Activated naive CD4-positive, alpha-beta T cell treated with Interleukin-2 at 50 U/mL for 16 hours (primary cell): ENCODE results near the gene ACSL5.
"Not testable (repeated sequence)": the region's sequence is repeated elsewhere in the genome, so short reads cannot be mapped to it uniquely, and the experiment has no call there.

Experiments used
- DNase-seq: peaks from one replicate; pipeline ENCODE4 v3.0.0-alpha.2; 2020

The ACSL5 gene

DNA sequence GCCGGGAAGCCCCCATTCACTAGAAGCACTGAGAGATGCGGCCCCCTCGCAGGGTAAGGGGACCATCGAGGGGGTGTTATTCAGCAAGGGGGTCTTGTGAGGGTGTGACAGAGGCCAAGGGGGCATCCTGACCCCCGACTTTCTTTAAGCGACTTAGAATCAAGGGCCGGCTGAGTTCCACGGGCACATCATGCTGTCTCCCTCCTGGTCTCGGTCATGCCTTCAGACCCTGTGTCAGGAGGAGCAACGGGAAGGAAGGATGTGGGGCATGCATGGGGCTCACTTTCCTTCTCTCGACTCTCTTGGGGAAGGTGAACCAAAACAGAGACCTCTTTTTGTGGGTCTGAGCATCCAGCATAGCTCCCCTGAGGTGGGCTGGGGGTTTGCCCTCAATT, 2.5 kb downstream of the ACSL5 start:
- no peak for DNase-seq

DNA sequence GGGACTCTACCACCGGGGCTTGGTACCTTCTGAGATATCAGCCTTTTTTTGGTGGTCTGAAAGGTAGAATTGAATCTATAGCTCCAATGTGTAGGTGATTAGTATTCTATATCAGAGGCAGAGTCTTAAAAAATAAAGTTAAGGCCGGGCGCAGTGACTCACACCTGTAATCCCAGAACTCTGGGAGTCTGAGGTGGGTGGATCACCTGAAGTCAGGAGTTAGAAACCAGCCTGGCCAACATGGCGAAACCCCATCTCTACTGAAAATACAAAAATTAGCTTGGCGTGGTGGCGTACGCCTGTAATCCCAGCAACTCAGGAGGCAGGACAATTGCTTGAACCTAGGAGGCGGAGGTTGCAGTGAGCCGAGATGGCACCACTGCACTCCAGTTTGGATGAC, 3.2 kb downstream of the ACSL5 start:
- DNase-seq: not testable (repeated sequence)

GRCh38 chr10:112379635-112380296, 5.8 kb downstream of the ACSL5 start:
- no peak for DNase-seq

DNA sequence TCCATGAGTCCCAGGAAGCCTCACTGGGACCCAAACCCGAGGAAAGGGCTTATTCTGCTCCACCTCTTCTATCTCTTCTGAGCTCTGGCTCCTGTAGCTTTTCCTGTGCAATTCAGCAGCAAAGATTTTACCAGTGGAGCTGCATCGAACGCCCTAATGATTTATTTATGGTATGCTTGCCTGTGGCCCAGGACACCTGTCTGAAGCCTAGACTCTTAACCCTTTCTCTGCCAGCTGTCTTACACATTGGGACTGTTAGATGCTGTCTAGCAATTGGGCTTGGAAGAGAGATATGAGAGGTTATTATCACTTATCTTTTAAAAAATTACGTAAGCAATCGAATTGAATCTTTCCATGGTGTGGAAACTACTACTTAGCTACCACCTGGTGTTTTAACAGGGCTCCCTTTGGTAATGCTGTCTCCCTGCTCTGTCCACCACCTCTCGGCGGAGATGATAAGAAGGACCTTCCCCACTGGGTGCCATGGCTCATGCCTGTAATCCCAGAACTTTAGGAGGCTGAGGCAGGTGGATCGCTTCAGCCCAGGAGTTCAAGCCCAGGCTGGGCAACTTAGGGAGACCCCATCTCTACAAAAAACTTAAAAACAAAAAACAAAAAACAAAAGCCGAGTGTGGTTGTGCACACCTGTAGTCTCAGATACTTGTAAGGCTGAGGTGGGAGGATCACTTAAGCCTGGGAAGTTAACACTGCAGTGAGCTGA, 8.8 kb downstream of the ACSL5 start:
- DNase-seq: no peak

DNA sequence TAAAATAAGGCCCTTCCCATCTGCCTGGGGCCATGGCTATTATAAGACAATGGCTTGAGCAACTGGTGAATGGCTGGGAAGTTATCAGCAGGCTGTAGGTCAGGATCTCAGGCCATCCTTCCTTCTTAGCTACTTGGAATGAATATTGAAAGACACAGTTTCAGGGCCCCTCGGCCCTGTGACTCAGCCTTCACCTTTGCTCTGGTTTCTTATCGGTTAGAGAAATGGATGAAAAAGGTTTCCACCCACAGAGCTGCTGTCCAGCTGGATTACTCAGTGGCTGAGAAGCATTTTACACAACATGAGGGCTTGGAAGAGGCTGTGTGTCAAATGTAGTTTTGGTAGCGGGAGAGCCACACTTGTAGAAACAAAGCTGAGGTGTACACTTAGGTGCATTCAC, 9.4 kb downstream of the ACSL5 start:
- DNase-seq: peak; percentile 18

DNA sequence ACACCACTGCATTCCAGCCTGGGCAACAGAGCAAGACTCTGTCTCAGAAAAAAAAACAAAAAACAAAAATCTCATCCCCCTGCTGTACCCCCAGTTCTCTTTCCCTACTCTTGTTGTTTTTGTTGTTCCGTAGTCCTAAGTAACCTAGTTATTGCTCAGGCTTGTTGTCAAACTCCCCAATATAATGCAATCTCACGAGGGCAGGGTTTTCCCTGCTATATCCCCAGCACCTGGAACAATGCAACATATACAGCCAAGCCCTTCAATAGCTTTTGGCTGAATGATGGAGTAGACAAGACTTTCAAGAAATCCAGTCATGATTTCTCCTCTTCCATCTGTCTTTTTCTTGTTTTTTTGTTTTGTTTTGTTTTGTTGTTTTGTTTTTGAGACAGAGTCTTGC, 10.2 kb downstream of the ACSL5 start:
- DNase-seq: no peak

DNA sequence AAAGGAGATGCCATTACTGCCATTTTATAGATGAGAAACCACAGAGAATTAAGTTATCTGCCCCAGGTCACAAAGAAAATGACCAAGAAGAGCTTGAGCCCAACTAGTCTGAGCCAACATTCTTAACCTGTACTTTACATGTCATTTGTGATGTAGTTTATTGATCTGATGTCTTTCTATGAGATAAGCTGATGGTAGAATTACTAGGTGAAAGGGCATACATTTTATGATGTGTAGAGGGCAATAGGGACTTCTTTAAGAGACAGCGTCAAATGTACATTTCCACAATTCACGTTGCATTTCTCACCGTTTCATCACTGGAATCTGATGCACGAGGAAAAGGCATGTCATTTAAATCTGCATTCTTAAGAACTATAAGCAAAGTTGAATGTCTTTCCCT, 11.3 kb downstream of the ACSL5 start:
- DNase-seq: no peak

DNA sequence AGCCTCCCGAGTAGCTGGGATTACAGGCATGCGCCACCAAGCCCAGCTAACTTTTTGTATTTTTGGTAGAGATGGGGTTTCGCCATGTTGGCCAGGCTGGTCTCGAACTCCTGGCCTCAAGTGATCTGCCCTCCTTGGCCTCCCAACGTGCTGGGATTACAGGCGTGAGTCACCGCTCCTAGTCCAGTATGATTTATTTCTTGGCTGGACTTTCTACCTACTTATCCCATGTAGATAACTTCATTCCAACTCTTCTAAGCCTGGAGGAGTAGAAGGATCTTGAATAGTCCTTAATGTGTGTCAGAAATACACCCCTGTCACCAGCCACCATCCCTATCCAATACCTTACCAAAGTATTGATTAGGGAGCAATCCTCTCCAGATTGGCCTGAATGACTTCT, 14.1 kb downstream of the ACSL5 start:
- DNase-seq: not testable (repeated sequence)

DNA sequence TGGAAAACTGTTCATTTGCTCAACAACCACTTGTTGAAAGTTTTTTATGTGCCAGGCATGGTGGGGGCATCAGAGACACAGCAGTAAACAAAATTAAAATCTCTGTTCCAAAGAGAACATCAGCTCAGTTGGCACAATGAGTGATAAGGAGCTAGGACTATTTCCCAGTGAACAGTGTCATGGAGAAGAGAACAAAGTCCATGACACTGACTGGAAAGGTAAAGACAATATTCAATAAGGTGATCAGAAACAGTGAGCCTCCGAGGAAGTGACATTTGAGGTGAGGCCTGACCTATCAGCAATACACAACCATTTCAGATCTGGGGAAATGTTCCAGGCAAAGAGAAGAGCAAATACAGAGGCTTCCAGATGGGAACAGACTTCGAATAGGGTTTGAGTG, 14.6 kb downstream of the ACSL5 start:
- DNase-seq: no peak

- DNase-seq: peak; percentile 66
These were observed 15.4 kb downstream of the ACSL5 start for GRCh38 chr10:112389271-112389822.

- no peak for DNase-seq
These were observed 16.3 kb downstream of the ACSL5 start for GRCh38 chr10:112390125-112390703.

DNA sequence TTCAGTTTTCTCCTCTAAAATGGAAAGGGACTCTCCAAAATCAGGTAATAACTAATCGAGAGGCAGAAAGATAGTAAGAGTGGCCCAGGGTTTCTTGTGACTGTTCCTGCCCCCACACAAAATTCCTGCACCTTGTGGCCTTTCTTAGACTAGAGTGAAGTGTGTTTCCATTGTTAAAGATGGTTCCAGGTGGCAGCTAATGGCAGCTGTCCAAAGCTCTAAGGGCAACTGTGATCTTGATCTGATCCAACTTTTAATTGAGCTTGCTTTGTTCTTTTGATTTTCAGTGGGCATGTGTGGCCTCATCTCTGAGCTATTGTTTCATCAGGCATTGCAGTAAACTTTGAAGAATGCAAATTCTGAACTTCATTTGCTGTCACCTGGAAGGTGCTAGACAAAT, 19.4 kb downstream of the ACSL5 start:
- no peak for DNase-seq

DNA sequence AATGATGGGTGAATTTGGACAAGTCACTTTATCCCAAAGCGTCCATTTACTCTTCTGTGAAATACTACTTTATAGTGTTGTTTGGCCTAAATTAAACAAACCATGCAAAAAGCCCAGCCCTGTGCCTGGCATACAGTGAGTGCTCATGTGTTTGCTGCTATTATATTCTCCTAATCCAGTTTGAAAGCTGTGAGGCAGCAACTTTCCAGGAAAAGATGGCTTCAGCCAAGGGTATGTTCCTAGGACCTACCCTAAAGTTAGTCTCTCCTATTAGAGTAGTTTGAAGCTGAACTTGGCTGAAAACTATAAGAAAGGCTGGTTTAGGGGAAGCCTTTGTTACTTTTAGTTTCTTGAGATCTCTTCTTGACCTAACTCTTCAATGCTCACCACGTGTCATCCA, 19.9 kb downstream of the ACSL5 start:
- no peak for DNase-seq

GRCh38 chr10:112394475-112394875, 20.6 kb downstream of the ACSL5 start:
- DNase-seq: no peak

DNA sequence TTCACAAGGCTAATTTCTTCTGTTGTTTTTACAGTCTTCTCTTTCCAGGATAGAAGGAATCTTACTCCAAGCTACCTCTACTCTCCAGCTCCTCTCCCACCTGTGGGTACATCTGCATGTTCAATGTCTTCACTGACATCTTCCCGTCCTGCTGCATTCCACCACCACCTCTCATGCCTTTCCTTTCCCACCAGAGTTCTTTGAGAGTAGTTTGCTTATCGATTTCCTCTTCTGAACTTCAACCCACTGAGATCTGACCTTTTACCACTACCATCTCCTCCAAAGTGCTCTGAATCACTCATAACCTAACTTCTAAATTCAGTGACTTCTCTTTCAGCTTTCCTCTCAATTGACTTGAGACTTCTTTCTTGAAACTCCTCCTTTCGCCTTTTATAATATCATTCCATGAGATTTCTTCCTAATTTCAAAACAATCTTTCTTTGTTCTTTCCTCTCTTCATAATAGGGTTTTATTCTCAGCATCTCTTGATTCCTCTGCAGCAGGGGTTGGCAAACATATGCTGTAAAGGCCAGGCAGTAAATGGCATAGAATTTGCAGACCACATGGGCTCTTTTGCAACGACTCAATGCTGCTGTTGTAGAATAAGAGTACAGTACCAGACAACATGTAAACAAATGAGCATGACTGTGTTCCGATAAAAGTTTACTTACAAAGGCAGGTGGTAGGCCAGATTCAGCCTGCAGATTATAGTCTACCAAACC, 22.1 kb downstream of the ACSL5 start:
- DNase-seq: no peak

- no peak for DNase-seq
These were observed 23.7 kb downstream of the ACSL5 start for GRCh38 chr10:112397592-112397991.

DNA sequence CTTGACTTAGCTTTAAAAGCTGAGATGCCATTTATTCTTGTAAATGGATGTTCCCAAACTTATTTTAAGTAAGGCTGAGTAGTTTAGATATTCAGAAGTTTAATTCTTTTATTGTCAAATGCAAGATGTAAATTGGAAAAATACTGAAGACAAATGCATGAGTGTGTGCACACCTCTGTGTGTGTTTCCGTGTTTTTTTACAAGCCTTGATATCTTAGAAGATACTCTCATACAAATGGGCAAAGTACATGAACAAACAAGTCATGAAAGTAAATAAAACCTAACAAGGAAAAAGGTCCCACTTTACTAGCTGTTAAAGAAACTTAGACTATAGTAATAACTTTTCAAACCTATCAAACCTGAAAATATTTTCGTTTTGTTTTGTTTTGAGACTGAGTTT, 29.0 kb downstream of the ACSL5 start:
- DNase-seq: no peak

DNA sequence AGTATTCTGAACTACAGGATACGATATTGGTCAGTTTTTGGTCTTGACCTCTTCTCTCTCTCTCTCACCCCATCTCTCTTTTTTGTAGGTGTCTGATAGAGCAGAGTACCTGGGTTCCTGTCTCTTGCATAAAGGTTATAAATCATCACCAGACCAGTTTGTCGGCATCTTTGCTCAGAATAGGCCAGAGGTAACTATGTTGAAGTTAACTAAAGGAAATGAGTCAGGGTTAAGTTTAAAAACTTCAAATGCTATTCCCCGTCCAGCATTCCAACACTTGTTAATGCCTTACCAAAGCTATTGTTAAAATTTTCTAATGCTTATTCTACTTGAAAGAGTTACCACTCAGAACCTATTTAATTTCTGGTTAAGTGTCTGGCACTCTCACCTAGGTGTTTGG, 30.7 kb downstream of the ACSL5 start:
- no peak for DNase-seq

- not testable (repeated sequence) for DNase-seq
These were observed 32.9 kb downstream of the ACSL5 start for GRCh38 chr10:112406806-112407205.

DNA sequence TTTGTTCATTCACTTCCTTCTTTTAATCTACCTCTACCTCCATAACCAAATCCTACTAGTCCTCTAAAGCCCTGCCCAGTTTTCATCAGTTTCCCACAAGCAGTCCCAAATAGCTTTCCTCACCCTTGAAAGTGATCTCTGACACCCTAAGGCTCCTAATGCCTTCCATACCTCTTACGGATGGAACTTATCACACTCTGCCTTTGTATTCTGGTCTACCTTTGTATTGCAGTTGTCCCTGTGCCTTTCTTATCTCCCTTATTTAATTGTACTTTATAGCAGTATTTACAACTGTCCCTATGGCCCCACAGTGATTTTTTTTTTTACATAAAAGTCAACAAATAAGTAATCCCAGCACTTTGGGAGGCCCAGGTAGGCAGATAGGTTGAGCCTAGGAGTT, 33.8 kb downstream of the ACSL5 start:
- DNase-seq: no peak

GRCh38 chr10:112409299-112409698, 35.4 kb downstream of the ACSL5 start:
- no peak for DNase-seq

DNA sequence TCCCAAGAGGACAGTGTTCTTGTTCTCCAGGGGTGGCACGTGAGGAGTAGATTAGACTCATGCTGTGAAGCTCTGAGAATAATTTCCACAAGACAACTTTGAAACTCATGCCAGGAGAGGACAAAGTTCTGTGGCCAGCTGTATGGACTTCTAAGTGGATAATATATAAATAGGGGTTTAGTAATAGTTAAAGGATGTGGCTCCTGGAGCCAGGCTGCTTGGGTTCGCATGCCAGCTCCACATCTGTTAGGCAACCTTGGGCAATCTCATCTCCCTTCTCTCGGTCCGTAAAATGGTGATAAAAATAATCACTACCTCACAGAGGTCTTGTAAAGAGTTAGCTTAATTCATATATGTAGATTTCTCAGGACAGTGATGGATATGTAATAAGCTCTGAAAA, 35.8 kb downstream of the ACSL5 start:
- DNase-seq: no peak

- no peak for DNase-seq
These were observed 38.8 kb downstream of the ACSL5 start for GRCh38 chr10:112412696-112413095.

- no peak for DNase-seq
These were observed 47.8 kb downstream of the ACSL5 start for GRCh38 chr10:112421731-112422130.
